Trophoblast cell (in vitro differentiated cells and primary cell): ENCODE results near the gene KCNT2.

ENCODE experiments used
- DNase-seq, 2 donors: peaks; one replicate each; pipeline ENCODE4 v3.0.0-alpha.2; 2016
- H2AFZ ChIP-seq: 2 replicates; pipeline ENCODE4 v1.6.1; 2013; ENCODE audit warnings: low read length, moderate library complexity, mild to moderate bottlenecking; ENCODE audit not compliant: insufficient read depth, poor library complexity
- H2AK5ac ChIP-seq: 2 replicates; pipeline ENCODE4 v1.6.1; 2013; ENCODE audit warnings: mild to moderate bottlenecking, low read length
- H2BK120ac ChIP-seq: 2 replicates; pipeline ENCODE4 v1.6.1; 2013; ENCODE audit warnings: low read length, mild to moderate bottlenecking, moderate library complexity; ENCODE audit not compliant: insufficient read depth, poor library complexity
- H2BK12ac ChIP-seq: 2 replicates; pipeline ENCODE4 v1.6.1; 2013; ENCODE audit warnings: mild to moderate bottlenecking, low read length, moderate library complexity
- H2BK5ac ChIP-seq: 2 replicates; pipeline ENCODE4 v1.6.1; 2013; ENCODE audit warnings: low read length, low read depth, moderate library complexity, mild to moderate bottlenecking; ENCODE audit not compliant: poor library complexity
- H3K14ac ChIP-seq: 2 replicates; pipeline ENCODE4 v1.6.1; 2013; ENCODE audit warnings: mild to moderate bottlenecking, low read length
- H3K18ac ChIP-seq: 2 replicates; pipeline ENCODE4 v1.6.1; 2013; ENCODE audit warnings: mild to moderate bottlenecking, low read length
- H3K23ac ChIP-seq: 2 replicates; pipeline ENCODE4 v1.6.1; 2013; ENCODE audit warnings: low read length
- H3K27ac ChIP-seq: 2 replicates; pipeline ENCODE4 v1.5.1; 2013; ENCODE audit warnings: low read depth, mild to moderate bottlenecking, inconsistent platforms, low read length, moderate library complexity
- H3K27me3 ChIP-seq: 2 replicates; pipeline ENCODE4 v1.6.1; 2013; ENCODE audit warnings: inconsistent platforms, mild to moderate bottlenecking, low read length, moderate library complexity; ENCODE audit not compliant: insufficient read depth
- H3K36me3 ChIP-seq, 2 experiments: 1 replicate in 1 of 2; 2 replicates in 1 of 2; pipeline ENCODE4 v1.6.1; 2013; ENCODE audit warnings: low read length in 2 of 2, mild to moderate bottlenecking in 2 of 2, moderate library complexity in 1 of 2; ENCODE audit not compliant: insufficient read depth in 2 of 2, control insufficient read depth in 1 of 2
- H3K4ac ChIP-seq: 2 replicates; pipeline ENCODE4 v1.6.1; 2013; ENCODE audit warnings: low read depth, mild to moderate bottlenecking, low read length, moderate library complexity
- H3K4me1 ChIP-seq, 2 experiments: 1 replicate in 1 of 2; 2 replicates in 1 of 2; pipeline ENCODE4 v1.6.1; 2013; ENCODE audit warnings: low read length in 2 of 2, mild to moderate bottlenecking in 2 of 2, moderate library complexity in 1 of 2; ENCODE audit not compliant: insufficient read depth in 2 of 2, control insufficient read depth in 1 of 2
- H3K4me2 ChIP-seq: 2 replicates; pipeline ENCODE4 v1.6.1; 2013; ENCODE audit warnings: inconsistent platforms, mild to moderate bottlenecking, low read length, moderate library complexity
- H3K4me3 ChIP-seq: 2 replicates; pipeline ENCODE4 v1.5.1; 2013; ENCODE audit warnings: mild to moderate bottlenecking, low read depth, low read length, inconsistent platforms
- H3K79me1 ChIP-seq: one replicate; pipeline ENCODE4 v1.6.1; 2013; ENCODE audit warnings: low read length
- H3K79me2 ChIP-seq: 2 replicates; pipeline ENCODE4 v1.6.1; 2013; ENCODE audit warnings: low read length, mild to moderate bottlenecking; ENCODE audit not compliant: control insufficient read depth, insufficient read depth, poor library complexity
- H3K9ac ChIP-seq: 2 replicates; pipeline ENCODE4 v1.6.1; 2013; ENCODE audit warnings: mild to moderate bottlenecking, low read length
- H3K9me3 ChIP-seq: 2 replicates; pipeline ENCODE4 v1.6.1; 2013; ENCODE audit warnings: low read depth, mild to moderate bottlenecking, control low read depth, inconsistent platforms, low read length; ENCODE audit not compliant: insufficient read depth
- H4K12ac ChIP-seq: 2 replicates; pipeline ENCODE4 v1.6.1; 2013; ENCODE audit warnings: low read depth, mild to moderate bottlenecking, low read length, moderate library complexity
- H4K8ac ChIP-seq: 2 replicates; pipeline ENCODE4 v1.6.1; 2013; ENCODE audit warnings: low read depth, mild to moderate bottlenecking, low read length, moderate library complexity
- H4K91ac ChIP-seq: one replicate; pipeline ENCODE4 v1.6.1; 2013; ENCODE audit warnings: low read depth, mild to moderate bottlenecking, low read length, moderate library complexity
- WGBS: extraction: QIAGEN DNeasy Blood & Tissue Kit; methylation state at CpG from one replicate; pipeline ENCODE4 v1.1.7; 2013; ENCODE audit warnings: missing lambda C conversion rate; ENCODE audit not compliant: insufficient read length, insufficient coverage; ENCODE audit errors: extremely low coverage; 5-methylcytosine and 5-hydroxymethylcytosine counted together

Gene KCNT2

GRCh38 chr1:196584696-196585095 is 23.5 kb downstream of the KCNT2 start:
- Histone ChIP-seq H2AK5ac (no peak overlapping the region), H3K23ac (no peak overlapping the region), H3K4me1 (no peaks in the 10 kb centered on the region), H3K4ac (no peak overlapping the region), H2AFZ (no peak overlapping the region), H2BK12ac (no peak overlapping the region), H3K79me1 (no peaks in the 10 kb centered on the region), H3K79me2 (no peaks in the 10 kb centered on the region), H2BK5ac (no peak overlapping the region), H3K27ac (no peak overlapping the region), H3K4me3 (no peak overlapping the region), H3K9ac (no peak overlapping the region), H3K36me3 (no peaks in the 10 kb centered on the region), H4K12ac (no peak overlapping the region), H2BK120ac (no peak overlapping the region), H3K14ac (no peak overlapping the region), H3K18ac (no peak overlapping the region), H4K8ac (no peak overlapping the region), H3K4me2 (no peak overlapping the region), H3K9me3 (no peaks in the 10 kb centered on the region), H3K27me3 (no peaks in the 10 kb centered on the region), H4K91ac (no peak overlapping the region)
- no peak for DNase-seq
- WGBS: no CpG with 5 or more reads among the region's 3 CpGs

GRCh38 chr1:196577386-196577785 is 30.9 kb downstream of the KCNT2 start:
- H3K79me1 ChIP-seq: no peaks in the 10 kb centered on the region
- H3K27me3 ChIP-seq: no peaks in the 10 kb centered on the region
- H3K23ac ChIP-seq: no peak overlapping the region
- H3K9me3 ChIP-seq: no peaks in the 10 kb centered on the region
- H2AK5ac ChIP-seq: no peak overlapping the region
- H3K4ac ChIP-seq: no peak overlapping the region
- no peaks in the 10 kb centered on the region for H3K79me2 ChIP-seq
- H2BK12ac ChIP-seq: no peak overlapping the region
- H3K14ac ChIP-seq: no peak overlapping the region
- H2BK5ac ChIP-seq: no peak overlapping the region
- no peak overlapping the region for H4K12ac ChIP-seq
- WGBS: no CpG with 5 or more reads among the region's 2 CpGs
- H2BK120ac ChIP-seq: no peak overlapping the region
- no peak overlapping the region for H3K4me3 ChIP-seq
- H3K4me1 ChIP-seq: no peaks in the 10 kb centered on the region
- no peak overlapping the region for H3K18ac ChIP-seq
- no peak overlapping the region for H4K91ac ChIP-seq
- no peak overlapping the region for H3K27ac ChIP-seq
- no peaks in the 10 kb centered on the region for H3K36me3 ChIP-seq
- H2AFZ ChIP-seq: no peak overlapping the region
- no peak for DNase-seq
- no peak overlapping the region for H3K9ac ChIP-seq
- no peak overlapping the region for H3K4me2 ChIP-seq
- no peak overlapping the region for H4K8ac ChIP-seq

GRCh38 chr1:196573226-196573625 is 35.0 kb downstream of the KCNT2 start:
- Histone ChIP-seq H3K9me3 (no peaks in the 10 kb centered on the region), H3K79me1 (no peaks in the 10 kb centered on the region), H3K14ac (no peak overlapping the region), H2AFZ (no peak overlapping the region), H3K18ac (no peak overlapping the region), H2BK5ac (no peak overlapping the region), H3K27ac (no peak overlapping the region), H3K4ac (no peak overlapping the region), H3K4me1 (no peaks in the 10 kb centered on the region), H4K12ac (no peak overlapping the region), H3K4me3 (no peak overlapping the region), H3K79me2 (no peaks in the 10 kb centered on the region), H2AK5ac (no peak overlapping the region), H4K91ac (no peak overlapping the region), H3K9ac (no peak overlapping the region), H2BK12ac (no peak overlapping the region), H2BK120ac (no peak overlapping the region), H3K27me3 (no peaks in the 10 kb centered on the region), H3K4me2 (no peak overlapping the region), H4K8ac (no peak overlapping the region), H3K36me3 (no peaks in the 10 kb centered on the region), H3K23ac (no peak overlapping the region)
- WGBS: no CpG with 5 or more reads among the region's 2 CpGs
- no peak for DNase-seq

GRCh38 chr1:196567238-196567637 is 41.0 kb downstream of the KCNT2 start:
- no peaks in the 10 kb centered on the region for H3K36me3 ChIP-seq
- H3K4me3 ChIP-seq: no peak overlapping the region
- no peak overlapping the region for H4K8ac ChIP-seq
- H3K4me1 ChIP-seq: no peaks in the 10 kb centered on the region
- H3K27ac ChIP-seq: no peak overlapping the region
- no peak overlapping the region for H4K91ac ChIP-seq
- WGBS: no CpG with 5 or more reads among the region's 1 CpG
- no peak overlapping the region for H3K4me2 ChIP-seq
- no peak overlapping the region for H3K23ac ChIP-seq
- H2BK5ac ChIP-seq: no peak overlapping the region
- H3K4ac ChIP-seq: no peak overlapping the region
- H2AFZ ChIP-seq: no peak overlapping the region
- no peak overlapping the region for H2BK12ac ChIP-seq
- no peak overlapping the region for H3K18ac ChIP-seq
- H3K9ac ChIP-seq: no peak overlapping the region
- no peaks in the 10 kb centered on the region for H3K79me2 ChIP-seq
- no peak overlapping the region for H4K12ac ChIP-seq
- DNase-seq: no peak
- no peak overlapping the region for H2BK120ac ChIP-seq
- no peak overlapping the region for H2AK5ac ChIP-seq
- no peak overlapping the region for H3K14ac ChIP-seq
- no peaks in the 10 kb centered on the region for H3K9me3 ChIP-seq
- H3K79me1 ChIP-seq: no peaks in the 10 kb centered on the region
- H3K27me3 ChIP-seq: no peaks in the 10 kb centered on the region
